Measurements from ENCODE around the gene SNRK.

Gene SNRK

GRCh38 chr3:43256714-43257461 lies 29.5 kb upstream of the SNRK start:
- DNase-seq (ENCODE audit: low read depth) = no peak
- no peak for TF ChIP-seq CTCF (IDR thresholded peaks at IDR 0.05; ENCODE audit: control insufficient read depth, extremely low read depth, insufficient read depth)
- no peak overlapping the region for H3K4me3 ChIP-seq (ENCODE audit: low read depth, low read length)

DNA sequence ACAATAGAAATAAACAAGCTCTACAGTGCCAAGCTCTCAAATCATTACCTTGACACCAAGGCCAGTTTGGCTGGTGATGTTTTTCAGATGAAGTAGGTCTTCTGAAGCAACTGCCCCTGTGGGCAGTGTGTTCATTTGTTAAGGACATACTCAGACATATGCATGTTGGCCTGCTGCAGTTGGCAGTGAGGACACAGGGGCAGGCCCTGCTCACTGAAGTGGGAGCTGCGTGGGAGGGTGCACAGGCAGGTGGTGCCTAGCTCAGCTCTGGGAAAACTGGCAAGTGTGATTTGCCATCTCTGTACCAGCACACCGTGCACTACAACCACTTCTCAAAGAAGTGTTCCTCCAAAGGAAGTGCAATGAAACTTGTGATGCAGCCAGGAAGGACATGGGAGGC lies 28.5 kb upstream of the SNRK start:
- H3K4me3 ChIP-seq (ENCODE audit: low read depth, low read length) = no peak overlapping the region
- TF ChIP-seq CTCF (IDR thresholded peaks at IDR 0.05; ENCODE audit: control insufficient read depth, extremely low read depth, insufficient read depth) = no peak
- no peak for DNase-seq (ENCODE audit: low read depth)

- no peak overlapping the region for H3K4me3 ChIP-seq (ENCODE audit: low read depth, low read length)
- TF ChIP-seq CTCF (IDR thresholded peaks at IDR 0.05; ENCODE audit: control insufficient read depth, extremely low read depth, insufficient read depth) = no peak
- no peak for DNase-seq (ENCODE audit: low read depth)
These were observed 26.7 kb upstream of the SNRK start for GRCh38 chr3:43259626-43260025.

GRCh38 chr3:43260412-43260811 lies 25.9 kb upstream of the SNRK start:
- H3K4me3 ChIP-seq (ENCODE audit: low read depth, low read length) = no peak overlapping the region
- TF ChIP-seq CTCF (IDR thresholded peaks at IDR 0.05; ENCODE audit: control insufficient read depth, extremely low read depth, insufficient read depth) = no peak
- no peak for DNase-seq (ENCODE audit: low read depth)

- no peak for TF ChIP-seq CTCF (IDR thresholded peaks at IDR 0.05; ENCODE audit: control insufficient read depth, extremely low read depth, insufficient read depth)
- DNase-seq (ENCODE audit: low read depth) = no peak
- H3K4me3 ChIP-seq (ENCODE audit: low read depth, low read length) = no peak overlapping the region
These were observed 24.1 kb upstream of the SNRK start for GRCh38 chr3:43262194-43262593.

GRCh38 chr3:43266451-43266850 lies 19.9 kb upstream of the SNRK start:
- no peak for DNase-seq (ENCODE audit: low read depth)
- TF ChIP-seq CTCF (IDR thresholded peaks at IDR 0.05; ENCODE audit: control insufficient read depth, extremely low read depth, insufficient read depth) = no peak
- H3K4me3 ChIP-seq (ENCODE audit: low read depth, low read length) = no peak overlapping the region

DNA sequence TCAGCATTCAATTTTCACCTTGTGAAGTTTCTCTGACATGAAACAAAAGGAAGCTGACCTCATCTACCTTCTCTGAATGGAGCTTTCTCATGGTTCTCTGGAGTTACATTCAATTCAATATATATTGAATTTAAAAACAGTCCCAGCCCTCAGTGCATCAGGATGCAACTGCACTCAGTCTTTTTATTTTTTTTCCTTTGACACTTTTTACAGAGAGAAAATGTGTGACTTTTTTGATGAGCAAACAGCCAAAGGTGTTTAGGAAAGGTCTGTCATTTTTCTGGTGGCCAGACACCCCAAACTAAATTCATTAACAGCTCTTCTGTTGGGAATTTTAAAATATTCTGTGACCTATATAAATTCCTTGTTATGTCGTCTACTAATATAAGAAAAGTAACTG lies 19.3 kb upstream of the SNRK start:
- DNase-seq (ENCODE audit: low read depth) = no peak
- no peak for TF ChIP-seq CTCF (IDR thresholded peaks at IDR 0.05; ENCODE audit: control insufficient read depth, extremely low read depth, insufficient read depth)
- H3K4me3 ChIP-seq (ENCODE audit: low read depth, low read length) = no peak overlapping the region
